NOMO-1 (cell line): ENCODE data around the gene MLXIP.

ENCODE experiments used
- DNase-seq, 2 experiments: peaks; one replicate each; lab custom pipeline; 2025; ENCODE audit not compliant: unreplicated experiment in 2 of 2; lab: John Stamatoyannopoulos, UW

The MLXIP gene

DNA sequence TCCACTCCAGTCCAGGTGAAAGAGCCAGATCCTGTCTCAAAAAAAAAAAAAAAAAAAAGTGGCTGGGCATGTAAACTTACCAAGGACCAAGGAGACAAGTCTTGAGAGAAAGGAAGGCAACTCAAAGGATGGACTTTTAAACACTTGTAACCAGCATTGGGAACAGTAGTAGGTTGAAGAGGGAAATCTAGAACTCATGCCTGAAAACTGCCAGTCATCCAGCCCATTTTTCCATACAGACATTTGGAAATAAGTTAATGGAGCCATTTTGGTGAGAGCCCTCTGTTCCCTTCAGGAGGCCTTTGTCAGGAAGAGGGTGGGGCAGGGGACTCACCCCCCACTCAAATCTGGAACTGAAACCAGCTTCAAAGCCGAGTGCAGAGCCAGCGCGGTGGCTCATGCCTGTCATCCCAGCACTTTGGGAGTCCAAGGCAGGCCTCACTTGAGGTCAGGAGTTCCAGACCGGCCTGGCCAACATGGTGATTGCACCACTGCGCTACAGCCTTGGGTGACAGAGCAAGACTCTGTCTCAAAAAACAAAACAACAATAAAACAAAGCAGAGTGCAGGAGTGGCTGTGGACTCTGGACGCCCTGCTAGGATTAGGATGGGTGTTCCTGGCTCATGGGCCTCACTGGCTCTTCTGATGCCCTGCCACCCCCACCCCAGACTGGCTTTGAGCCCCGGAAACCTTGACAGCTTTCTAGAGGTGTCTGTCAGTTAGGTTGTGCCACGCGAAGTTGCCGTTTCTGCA is 1.6 kb upstream of the MLXIP start:
- DNase-seq, result peak; percentile 21 to 45

DNA sequence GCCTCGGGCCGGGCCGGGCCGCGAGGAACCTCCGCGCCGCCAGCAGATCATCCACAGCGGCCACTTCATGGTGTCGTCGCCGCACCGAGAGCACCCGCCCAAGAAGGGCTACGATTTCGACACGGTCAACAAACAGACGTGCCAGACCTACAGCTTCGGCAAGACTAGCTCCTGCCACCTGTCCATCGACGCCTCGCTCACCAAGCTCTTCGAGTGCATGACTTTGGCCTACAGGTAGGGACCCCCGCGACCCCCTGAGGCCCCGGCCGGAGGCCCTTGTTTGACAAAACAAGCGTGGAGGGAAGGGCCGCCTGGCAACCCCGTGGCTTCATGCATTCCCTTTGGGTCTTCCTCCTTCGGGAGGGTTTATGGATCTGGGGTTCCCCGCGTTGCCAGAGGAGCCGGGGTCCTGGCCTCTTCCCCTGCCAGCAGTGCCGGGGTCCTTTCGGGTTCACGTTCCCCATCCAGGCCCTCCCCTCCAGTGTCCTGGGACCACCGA is 526 bp downstream of the MLXIP start:
- DNase-seq, result peak; percentile 13 to 44

DNA sequence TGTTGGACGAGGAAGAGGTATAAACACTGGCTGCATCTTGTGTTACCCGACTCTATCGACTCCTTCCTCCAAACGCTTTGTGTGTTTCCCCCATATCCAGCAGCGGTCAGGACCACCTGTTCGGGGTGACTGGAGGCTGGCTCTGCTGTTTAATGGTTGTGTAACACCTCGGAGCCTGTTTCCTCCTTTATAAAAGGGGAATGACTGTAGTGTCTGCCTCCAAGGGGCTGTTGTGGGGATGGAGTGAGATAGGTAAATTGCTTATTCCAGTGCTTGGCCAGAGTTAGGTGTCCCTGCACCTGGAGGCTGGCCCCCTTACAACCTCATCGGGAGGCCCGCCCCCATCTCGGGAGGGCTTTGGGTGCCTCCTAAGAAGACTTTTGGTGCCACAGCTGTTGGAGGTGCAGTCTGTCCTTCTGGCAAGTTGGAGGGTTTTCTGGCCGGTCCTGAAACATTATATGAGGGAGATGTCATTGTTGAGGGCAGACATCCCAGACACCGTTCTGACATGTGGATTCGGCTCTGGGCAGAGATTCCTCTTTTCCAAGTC is 1.1 kb downstream of the MLXIP start:
- peak; percentile 22 to 43 for DNase-seq

GRCh38 chr12:122080149-122081082 is 1.9 kb downstream of the MLXIP start:
- DNase-seq, result peak; percentile 76 to 77

DNA sequence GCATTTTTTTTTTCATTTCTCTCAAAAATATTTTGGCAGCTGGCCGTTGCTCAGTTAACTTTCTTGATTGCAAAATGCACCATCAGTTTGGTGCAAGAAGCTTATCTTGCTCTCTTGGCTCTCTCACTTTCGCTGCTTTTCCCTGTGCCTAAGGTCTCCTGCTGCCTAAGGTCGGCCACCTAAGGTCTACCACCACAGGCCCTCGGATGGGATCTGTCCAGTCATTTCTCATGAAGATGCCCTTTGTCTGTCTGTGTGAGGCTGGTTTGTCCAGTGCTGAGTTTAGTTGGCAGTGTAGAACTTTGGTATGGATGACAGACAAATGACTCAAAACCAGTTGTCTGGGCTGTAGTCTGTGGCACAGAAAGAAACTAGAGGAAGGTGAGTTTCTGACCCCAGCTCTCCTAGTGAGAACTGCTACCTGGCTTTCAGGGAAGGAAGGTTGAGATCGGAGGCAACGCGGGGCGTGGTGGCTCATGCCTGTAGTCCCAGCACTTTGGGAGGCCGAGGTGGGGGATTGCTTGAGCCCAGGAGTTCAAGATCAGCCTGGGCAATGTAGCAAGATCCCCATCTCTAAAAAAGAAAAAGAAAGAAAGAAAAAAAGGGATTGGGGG is 2.6 kb downstream of the MLXIP start:
- DNase-seq, result peak; percentile 18 to 60

- DNase-seq, result peak; percentile 69 to 88
Observed at GRCh38 chr12:122081697-122082221, 3.2 kb downstream of the MLXIP start.

DNA sequence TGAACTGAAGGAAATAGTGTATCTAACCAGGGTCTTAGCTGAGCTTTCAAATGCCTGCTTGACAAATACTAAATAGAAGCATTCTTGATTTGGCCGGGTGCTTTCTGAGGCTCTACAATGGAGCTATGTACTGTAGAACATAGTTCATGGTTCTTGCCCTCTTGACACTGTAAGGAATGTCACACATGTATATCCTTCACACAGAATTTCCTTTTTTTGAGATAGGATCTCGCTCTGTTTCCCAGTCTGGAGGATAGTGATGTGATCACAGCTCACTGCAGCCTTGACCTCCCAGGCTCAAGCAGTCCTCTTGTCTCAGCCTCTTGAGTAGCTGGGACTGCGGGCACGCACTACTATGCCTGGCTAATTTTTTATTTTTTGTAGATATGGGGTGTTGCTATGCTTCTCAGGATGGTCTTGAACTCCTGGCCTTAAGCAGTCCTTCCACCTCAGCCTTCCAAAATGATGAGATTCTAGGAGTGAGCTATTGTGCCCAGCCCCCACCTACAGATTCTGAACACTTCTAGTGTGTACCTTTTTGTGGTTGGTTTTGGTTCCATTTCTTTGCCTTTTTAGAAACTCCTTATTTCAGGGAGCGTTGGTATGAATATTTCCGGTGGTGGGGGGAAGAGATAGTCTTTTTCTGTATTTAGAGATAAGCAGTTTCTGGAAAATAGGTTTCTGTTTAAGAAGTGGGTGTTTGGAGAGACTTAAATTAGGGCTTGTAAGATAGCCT is 4.2 kb downstream of the MLXIP start:
- no peak for DNase-seq

GRCh38 chr12:122084857-122085405 is 6.4 kb downstream of the MLXIP start:
- no peak for DNase-seq

GRCh38 chr12:122085591-122085990 is 7.0 kb downstream of the MLXIP start:
- DNase-seq, result no peak

GRCh38 chr12:122086116-122086515 is 7.6 kb downstream of the MLXIP start:
- no peak for DNase-seq

DNA sequence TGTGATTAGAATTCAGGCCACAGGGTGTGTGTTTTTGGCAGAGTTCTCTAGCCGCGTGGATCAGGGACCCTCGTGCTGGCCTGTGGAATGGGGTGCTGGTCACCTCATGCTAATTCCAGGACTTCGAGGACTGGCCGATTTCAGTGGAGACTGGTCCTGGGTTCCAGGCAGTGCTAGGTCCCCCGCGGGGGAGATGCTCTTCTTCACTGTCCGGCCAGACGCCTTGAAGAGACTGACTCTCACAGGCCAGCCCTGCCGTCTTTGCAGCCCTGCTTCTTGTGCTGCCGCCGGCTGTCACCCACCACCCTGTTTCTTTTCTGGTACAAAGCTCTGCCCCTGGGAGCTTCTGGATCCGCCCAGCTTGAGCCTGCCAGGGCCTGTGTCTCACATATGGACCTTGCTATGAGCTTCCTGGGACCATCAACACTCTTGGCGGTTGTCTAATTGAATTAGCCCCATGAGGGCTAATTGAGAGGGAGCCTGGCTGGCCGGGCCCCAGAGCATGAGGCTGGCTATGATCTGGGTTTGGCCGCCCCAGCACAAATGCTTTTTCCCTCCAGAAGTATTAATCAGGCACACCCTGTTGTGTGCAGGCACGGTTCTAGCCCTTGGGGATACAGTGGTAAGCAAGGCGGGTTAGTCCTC is 8.2 kb downstream of the MLXIP start:
- DNase-seq, result no peak

DNA sequence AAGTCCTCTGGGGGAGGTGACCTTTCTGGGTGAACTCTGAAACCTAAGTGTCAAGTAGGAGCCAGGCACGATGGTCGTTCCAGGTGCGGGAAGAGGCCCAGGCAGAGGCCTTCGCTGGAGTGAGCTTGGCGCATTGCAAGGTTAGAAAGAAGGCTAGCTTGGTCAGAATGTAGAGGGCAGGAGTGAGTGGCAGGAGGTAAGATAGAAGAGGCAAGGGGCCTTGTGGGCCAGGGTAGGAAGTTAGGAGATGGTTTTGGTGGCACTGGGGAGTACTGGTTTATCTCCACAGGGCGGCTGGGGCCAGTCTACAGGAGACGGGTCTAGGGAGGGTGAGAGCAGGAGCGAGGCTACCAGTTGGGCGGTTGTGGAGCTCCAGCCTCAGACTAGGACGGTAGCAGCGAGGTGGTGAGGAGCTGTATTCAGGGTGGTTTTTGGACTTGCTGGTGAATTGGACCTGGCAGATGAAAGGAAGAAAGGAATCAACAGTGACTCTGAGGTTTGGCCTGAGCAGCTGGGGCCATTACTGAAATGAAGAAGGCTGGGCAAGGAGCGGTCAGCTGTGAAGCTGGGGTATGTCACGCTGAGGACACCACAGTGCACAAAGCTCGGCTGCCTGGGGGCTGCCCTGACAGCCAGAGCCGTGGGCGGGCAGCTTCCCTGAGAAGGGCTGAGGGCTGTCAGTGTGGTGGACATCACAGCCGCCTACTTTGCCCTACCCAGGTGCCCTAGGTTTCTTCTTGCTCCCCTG is 9.0 kb downstream of the MLXIP start:
- DNase-seq, result no peak

- DNase-seq, result no peak
Observed at GRCh38 chr12:122088179-122088810, 9.7 kb downstream of the MLXIP start.

DNA sequence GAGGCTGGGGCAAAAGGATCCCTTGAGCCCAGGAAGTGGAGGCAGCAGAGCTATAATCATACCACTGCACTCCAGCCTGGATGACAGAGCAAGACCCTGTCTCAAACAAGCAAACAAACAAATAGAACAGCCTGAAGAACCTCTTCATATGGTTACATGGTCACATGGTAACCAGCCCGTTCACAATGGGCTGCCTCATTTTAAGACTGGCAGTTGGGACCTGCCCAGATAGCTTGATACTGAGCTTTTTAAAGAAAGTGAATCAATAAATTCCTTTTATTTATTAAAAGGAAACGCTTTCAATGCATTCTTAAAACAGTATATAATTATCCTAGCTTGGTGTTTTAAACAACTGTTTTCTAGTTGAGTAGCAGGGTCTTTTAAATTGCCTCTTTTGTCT is 10.5 kb downstream of the MLXIP start:
- DNase-seq, result no peak

GRCh38 chr12:122090759-122091515 is 12.4 kb downstream of the MLXIP start:
- peak; percentile 61 to 85 for DNase-seq

GRCh38 chr12:122093098-122093883 is 14.7 kb downstream of the MLXIP start:
- DNase-seq, result no peak
